H1 (cell line): Measurements from ENCODE around the gene TCF7L2. TPM values are rescaled to one million over a fixed set of nuclear protein-coding genes. Genes with fewer than 3 reads are reported as not detected.

Source experiments
- CREB1 ChIP-seq: IDR thresholded peaks from 2 replicates; pipeline ENCODE4 v1.6.1; 2012; ENCODE audit warnings: inconsistent platforms
- JUN ChIP-seq: IDR thresholded peaks from 2 replicates; pipeline ENCODE4 v1.6.1; 2011; ENCODE audit warnings: low read depth, mild to moderate bottlenecking, improper control_type of control experiment, low read length
- JUND ChIP-seq: IDR thresholded peaks from 2 replicates; pipeline ENCODE4 v1.6.1; 2011; ENCODE audit warnings: mild to moderate bottlenecking, improper control_type of control experiment, low read length
- KDM1A ChIP-seq: fragments of 200-600, 300-600 bp; sonication (generic); IDR thresholded peaks from 2 replicates; pipeline ENCODE4 v1.7.1; 2016; ENCODE audit warnings: mild to moderate bottlenecking, low read length, borderline replicate concordance
- TAF1 ChIP-seq: IDR thresholded peaks from 2 replicates; pipeline ENCODE4 v1.6.1; 2011; ENCODE audit warnings: mild to moderate bottlenecking, low read depth, low read length
- TEAD4 ChIP-seq: IDR thresholded peaks from 2 replicates; pipeline ENCODE4 v1.6.1; 2012; ENCODE audit warnings: low read depth, low read length, inconsistent platforms, mixed read lengths
- polyA plus RNA-seq, 7 experiments: library from polyadenylated mRNA; depleted of rRNA in 3 of 7; stranded (reverse) in 5 of 7; unstranded in 2 of 7; fragments of >200 nt in 5 of 7; fragments of 200-250 nt in 2 of 7; gene quantifications; 1 replicate in 5 of 7; 2 replicates in 1 of 7; 4 replicates in 1 of 7; pipeline versions ENCODE4 v1.2.1 to v1.2.3, GENCODE V29; 2011 to 2013; ENCODE audit warnings: missing spikeins in 2 of 7, mixed read lengths in 2 of 7
- total RNA-seq: library from RNA; stranded (reverse); fragmentation: NEBNext Ultra II Directional; extraction: Animal tissue kit (Norgen Biotek cat#: 25700); gene quantifications from 2 replicates; pipeline ENCODE4 v1.2.1, GENCODE V29; 2021

TCF7L2 gene
- total and polyA plus RNA-seq, 2 of the 8 experiments (the other 6 are each of a cell fraction or from before 2014, with no cell fraction given) = 33.9 to 67.3 TPM

- TF ChIP-seq CREB1 = no peak
- no peak for TF ChIP-seq TAF1
- no peak for TF ChIP-seq JUND
- no peak for TF ChIP-seq KDM1A
- no peak for TF ChIP-seq TEAD4
- TF ChIP-seq JUN = no peak
Measured at GRCh38 chr10:112966194-112966855, 16.3 kb downstream of the TCF7L2 start (continued).
